ENCODE measurements around the gene PCNX2.

Gene PCNX2

GRCh38 chr1:233255145-233255544 lies 40.4 kb downstream of the PCNX2 start:
- no peaks in the 10 kb centered on the region for H3K9me3 ChIP-seq (ENCODE audit: insufficient read depth, low read depth, low read length)
- TF ChIP-seq EZH2phosphoT487 (IDR thresholded peaks at IDR 0.05; ENCODE audit: borderline replicate concordance) (no peak), CTCF (conservative IDR thresholded peaks at IDR 0.05; ENCODE audit: low read length) (no peak)
- H3K4me3 ChIP-seq (ENCODE audit: low read length, poor library complexity, severe bottlenecking), result no peak overlapping the region
- H4K20me1 ChIP-seq (ENCODE audit: insufficient read depth, low read length, poor library complexity, severe bottlenecking), result no peaks in the 10 kb centered on the region
- no peak overlapping the region for H2AFZ ChIP-seq (ENCODE audit: low read length)
- H3K4me1 ChIP-seq (ENCODE audit: insufficient read depth, low read length, poor library complexity, severe bottlenecking), result peaks cover 41% of the 10 kb centered on the region
- no peaks in the 10 kb centered on the region for H3K27me3 ChIP-seq (ENCODE audit: insufficient read depth, low read length, poor library complexity, severe bottlenecking)
- H3F3A ChIP-seq (ENCODE audit: low read depth), result peaks cover 20% of the 10 kb centered on the region; the same call in 1 of the 2 replicates
- peaks cover 34% of the 10 kb centered on the region for H3K36me3 ChIP-seq (ENCODE audit: insufficient read depth, low read length)
- H3K9me2 ChIP-seq (replicated peaks; ENCODE audit: low read depth, low read length), result no peaks in the 10 kb centered on the region
- no peak overlapping the region for H3K4me2 ChIP-seq (ENCODE audit: low read depth, low read length, poor library complexity, severe bottlenecking)
- no peak overlapping the region for H3K9ac ChIP-seq (ENCODE audit: low read depth, low read length, poor library complexity, severe bottlenecking)
- peaks cover 18% of the 10 kb centered on the region for H3K79me2 ChIP-seq (ENCODE audit: insufficient read depth, low read length)

- H3F3A ChIP-seq (ENCODE audit: low read depth), result peaks cover 23% of the 10 kb centered on the region; the same call in 1 of the 2 replicates
- no peaks in the 10 kb centered on the region for H4K20me1 ChIP-seq (ENCODE audit: insufficient read depth, low read length, poor library complexity, severe bottlenecking)
- H2AFZ ChIP-seq (ENCODE audit: low read length), result no peak overlapping the region
- H3K9me3 ChIP-seq (ENCODE audit: insufficient read depth, low read depth, low read length), result no peaks in the 10 kb centered on the region
- H3K79me2 ChIP-seq (ENCODE audit: insufficient read depth, low read length), result peaks cover 18% of the 10 kb centered on the region
- H3K4me3 ChIP-seq (ENCODE audit: low read length, poor library complexity, severe bottlenecking), result no peak overlapping the region
- TF ChIP-seq EZH2phosphoT487 (IDR thresholded peaks at IDR 0.05; ENCODE audit: borderline replicate concordance) (no peak), CTCF (conservative IDR thresholded peaks at IDR 0.05; ENCODE audit: low read length) (no peak)
- peak overlapping the region; percentile 66 for H3K9ac ChIP-seq (ENCODE audit: low read depth, low read length, poor library complexity, severe bottlenecking)
- peaks cover 54% of the 10 kb centered on the region for H3K4me1 ChIP-seq (ENCODE audit: insufficient read depth, low read length, poor library complexity, severe bottlenecking)
- peaks cover 32% of the 10 kb centered on the region for H3K36me3 ChIP-seq (ENCODE audit: insufficient read depth, low read length)
- H3K9me2 ChIP-seq (replicated peaks; ENCODE audit: low read depth, low read length), result no peaks in the 10 kb centered on the region
- H3K4me2 ChIP-seq (ENCODE audit: low read depth, low read length, poor library complexity, severe bottlenecking), result no peak overlapping the region
- H3K27me3 ChIP-seq (ENCODE audit: insufficient read depth, low read length, poor library complexity, severe bottlenecking), result no peaks in the 10 kb centered on the region
These were observed 41.6 kb downstream of the PCNX2 start for GRCh38 chr1:233253832-233254331.

- TF ChIP-seq EZH2phosphoT487 (IDR thresholded peaks at IDR 0.05; ENCODE audit: borderline replicate concordance), result no peak
- H3K9me3 ChIP-seq (ENCODE audit: insufficient read depth, low read depth, low read length), result no peaks in the 10 kb centered on the region
- peak overlapping the region; percentile 66 for H3K9ac ChIP-seq (ENCODE audit: low read depth, low read length, poor library complexity, severe bottlenecking)
- H3F3A ChIP-seq (ENCODE audit: low read depth), result peaks cover 28% of the 10 kb centered on the region; the same call in 1 of the 2 replicates
- no peaks in the 10 kb centered on the region for H3K9me2 ChIP-seq (replicated peaks; ENCODE audit: low read depth, low read length)
- H3K79me2 ChIP-seq (ENCODE audit: insufficient read depth, low read length), result peaks cover 18% of the 10 kb centered on the region
- peaks cover 27% of the 10 kb centered on the region for H3K36me3 ChIP-seq (ENCODE audit: insufficient read depth, low read length)
- H3K4me1 ChIP-seq (ENCODE audit: insufficient read depth, low read length, poor library complexity, severe bottlenecking), result peaks cover 59% of the 10 kb centered on the region
- H3K27me3 ChIP-seq (ENCODE audit: insufficient read depth, low read length, poor library complexity, severe bottlenecking), result no peaks in the 10 kb centered on the region
- no peak overlapping the region for H2AFZ ChIP-seq (ENCODE audit: low read length)
- no peak overlapping the region for H3K4me3 ChIP-seq (ENCODE audit: low read length, poor library complexity, severe bottlenecking)
- H4K20me1 ChIP-seq (ENCODE audit: insufficient read depth, low read length, poor library complexity, severe bottlenecking), result no peaks in the 10 kb centered on the region
- peak overlapping the region; percentile 60 for H3K4me2 ChIP-seq (ENCODE audit: low read depth, low read length, poor library complexity, severe bottlenecking)
These were observed 42.2 kb downstream of the PCNX2 start for GRCh38 chr1:233253231-233253831.

Data from Loucy (cell line).